GM21529 (cell line): ENCODE measurements around the gene COL11A1.
"Not testable (repeated sequence)": the region's sequence is repeated elsewhere in the genome, so short reads cannot be mapped to it uniquely, and the experiment has no call there.

Experiments used
- ATAC-seq: cut with Tn5 transposase; IDR thresholded peaks from one replicate; pipeline ENCODE4 v1.9.1; 2021; ENCODE audit not compliant: unreplicated experiment

Gene COL11A1

GRCh38 chr1:102838016-102838415, 270.3 kb downstream of the COL11A1 start:
- ATAC-seq: no peak

DNA sequence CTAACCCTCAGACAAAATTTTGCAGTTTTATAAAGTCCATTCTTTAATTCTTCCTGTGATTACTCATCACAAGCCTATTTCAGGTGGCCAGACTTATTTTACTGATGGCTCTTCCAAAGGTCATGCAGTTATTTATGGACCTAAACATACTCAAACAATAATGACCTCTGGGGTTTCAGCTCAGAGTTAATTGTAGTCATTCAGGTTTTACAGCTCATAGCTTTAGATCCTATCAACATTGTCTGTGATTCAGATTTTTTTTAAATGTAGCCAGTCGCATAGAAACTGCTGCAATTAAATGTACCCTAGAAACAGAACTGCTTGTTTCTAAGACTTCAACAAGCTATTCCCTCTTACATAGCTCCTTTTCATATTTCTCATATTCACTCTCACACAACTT, 270.8 kb downstream of the COL11A1 start:
- no peak for ATAC-seq

- ATAC-seq: no peak
These were observed 271.3 kb downstream of the COL11A1 start for GRCh38 chr1:102836991-102837390.

GRCh38 chr1:102834688-102835320, 273.5 kb downstream of the COL11A1 start:
- no peak for ATAC-seq

DNA sequence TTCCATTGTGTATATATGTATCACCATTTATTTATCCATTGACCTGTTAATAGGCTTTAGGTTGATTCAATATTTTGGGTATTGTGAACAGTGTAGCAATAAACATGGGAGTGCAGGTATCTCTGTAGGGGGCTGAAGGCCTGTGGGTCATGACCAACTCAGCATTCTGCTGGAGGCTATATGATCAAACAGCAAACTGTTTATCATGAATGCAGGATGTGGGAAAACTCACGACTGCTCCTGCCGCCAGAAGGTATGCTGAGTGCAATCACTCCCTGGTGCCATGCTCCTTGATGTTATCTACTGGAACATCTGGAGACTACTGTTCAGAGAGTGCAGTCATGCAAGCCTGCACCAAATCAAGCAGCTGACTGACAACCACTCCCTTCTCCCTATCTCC, 275.2 kb downstream of the COL11A1 start:
- no peak for ATAC-seq

DNA sequence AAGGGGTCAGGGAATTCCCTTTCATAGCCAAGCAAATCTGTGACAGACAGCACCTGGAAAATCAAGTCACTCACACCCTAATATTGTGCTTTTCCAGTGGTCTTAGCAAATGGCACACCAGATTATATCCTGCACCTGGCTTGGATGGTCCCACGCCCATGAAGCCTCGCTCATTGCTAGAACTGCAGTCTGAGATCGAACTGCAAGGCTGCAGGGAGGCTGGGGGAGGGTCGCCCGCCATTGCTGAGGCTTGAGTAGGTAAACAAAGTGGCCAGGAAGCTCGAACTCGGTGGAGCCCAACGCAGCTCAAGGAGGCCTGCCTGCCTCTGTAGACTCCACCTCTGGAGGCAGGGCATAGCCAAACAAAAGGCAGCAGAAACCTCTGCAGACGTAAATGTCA, 281.6 kb downstream of the COL11A1 start:
- ATAC-seq: not testable (repeated sequence)
